OCI-LY1 (cell line): ENCODE results near the gene ADAMTS20.

Source experiments
- CTCF ChIP-seq: fragments of 200-600 bp; sonication (generic), shearing (Covaris generic); IDR thresholded peaks from 2 replicates; pipeline ENCODE4 v1.5.1; 2017; ENCODE audit warnings: mild to moderate bottlenecking, antibody characterized with exemption, low read length, moderate library complexity, mixed read lengths
- EZH2 ChIP-seq: fragments of 200-600 bp; sonication (generic), shearing (Covaris generic); IDR thresholded peaks from 2 replicates; pipeline ENCODE4 v1.8.0; 2017; ENCODE audit warnings: borderline replicate concordance, mixed run types, mild to moderate bottlenecking, antibody characterized with exemption, low read length, moderate library complexity, mixed read lengths

DNA sequence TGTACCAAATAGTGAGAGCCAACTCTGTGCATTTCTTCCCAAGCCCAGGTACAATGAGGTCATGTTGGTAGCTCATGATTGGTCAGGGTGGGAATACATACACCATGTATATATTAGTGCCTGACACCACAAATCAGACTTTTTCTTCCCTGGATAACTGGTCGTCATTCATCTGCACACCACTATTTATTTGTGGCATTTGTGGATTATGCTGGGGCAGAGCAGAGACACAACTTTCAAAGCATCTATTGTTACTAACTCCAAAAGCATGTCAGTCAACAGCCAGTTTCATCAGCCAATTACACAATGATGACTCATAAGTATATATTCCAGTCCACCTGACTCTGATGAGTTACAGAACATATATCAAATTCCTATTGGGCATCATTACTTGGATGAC lies 181.7 kb downstream of the ADAMTS20 start:
- TF ChIP-seq EZH2 (no peak), CTCF (no peak)
